ENCODE results near the gene EBF3. TPM values are rescaled to one million over a fixed set of nuclear protein-coding genes. Genes with fewer than 3 reads are reported as not detected.

The EBF3 gene
- total and polyA plus RNA-seq, 2 donors (not counting 3 experiments of a cell fraction or from before 2014, with no cell fraction given) = 0.92 to 2.7 TPM

GRCh38 chr10:129973674-129974059 is 9.6 kb upstream of the EBF3 start:
- no TSS peak for BruUV-seq (replicated peaks)
- dilution Hi-C loops (cut with MboI; ENCODE audit: extremely low pct_ligation_motif_present, low sequenced_read_pairs) = no loop called here
- Histone ChIP-seq H3K36me3 (ENCODE audit: control insufficient read depth in 2 of 2, extremely low read depth in 1 of 2, insufficient read depth in 2 of 2, low read length in 2 of 2) (no peaks in the 10 kb centered on the region), H3K9me3 (replicated peaks; ENCODE audit: control insufficient read depth, insufficient read depth, low read length) (no peaks in the 10 kb centered on the region), H3K9ac (replicated peaks; ENCODE audit: extremely low read depth, insufficient read depth, low read length) (no peak overlapping the region), H3K27me3 (ENCODE audit: control insufficient read depth in 2 of 2, insufficient read depth in 2 of 2, low read length in 2 of 2) (peaks cover 37 to 52% of the 10 kb centered on the region in 2 experiments), H3K4me1 (ENCODE audit: control insufficient read depth, extremely low read depth, insufficient read depth, low read length) (no peaks in the 10 kb centered on the region), H3K27ac (ENCODE audit: insufficient read depth, low read depth, low read length) (no peak overlapping the region), H2AFZ (ENCODE audit: low read depth, low read length) (no peak overlapping the region), H3K4me2 (ENCODE audit: insufficient read depth, low read length) (no peak overlapping the region), H3K4me3 (replicated peaks in 1 of 3; ENCODE audit: insufficient read depth in 1 of 3, low read depth in 1 of 3, low read length in 3 of 3) (no peak overlapping the region), H3K79me2 (ENCODE audit: control insufficient read depth, insufficient read depth, low read length) (no peaks in the 10 kb centered on the region), H4K20me1 (replicated peaks; ENCODE audit: control insufficient read depth, extremely low read depth, insufficient read depth, low read length) (no peaks in the 10 kb centered on the region), H3K9me1 (replicated peaks; ENCODE audit: control insufficient read depth, extremely low read depth, insufficient read depth, low read length) (no peaks in the 10 kb centered on the region)
- ChIA-PET POLR2A (no interaction called here), CTCF (interaction anchor here (1.4 kb wide), 1 partner anchor 1762 kb away, joined by 4 read pairs; no protein-coding TSS in a partner anchor)
- intact Hi-C loops (cut with micrococcal nuclease) = loop anchor here (5.0 kb wide), 4 partner anchors 154 to 1341 kb away; no protein-coding TSS in a partner anchor
- TF ChIP-seq EZH2 (IDR thresholded peaks at IDR 0.05; ENCODE audit: borderline replicate concordance, low read depth, low read length, severe bottlenecking) (no peak), CTCF (IDR thresholded peaks at IDR 0.05; ENCODE audit: extremely low read depth in 1 of 2, insufficient read depth in 1 of 2, low read depth in 1 of 2, low read length in 2 of 2) (no peak), FOS (IDR thresholded peaks at IDR 0.05; ENCODE audit: borderline replicate concordance, insufficient read depth, low read length) (no peak), GATA2 (IDR thresholded peaks at IDR 0.05; ENCODE audit: insufficient read depth, insufficient read length, low read depth, low read length) (no peak), POLR2AphosphoS5 (IDR thresholded peaks at IDR 0.05; ENCODE audit: insufficient read depth, low read depth, low read length) (no peak), JUN (IDR thresholded peaks at IDR 0.05; ENCODE audit: borderline replicate concordance, insufficient read depth, insufficient read length, low read depth) (no peak), MAX (IDR thresholded peaks at IDR 0.05; ENCODE audit: insufficient read depth, insufficient read length) (no peak), POLR2A (IDR thresholded peaks at IDR 0.05; ENCODE audit: low read depth, low read length) (no peak), MYC (IDR thresholded peaks at IDR 0.05; ENCODE audit: low read depth, low read length) (no peak)
- no peak for FAIRE-seq
- DNase-seq (ENCODE audit: low read depth, low spot score) = no peak
